ENCODE results near the gene WNT2B.

- no peak for TF ChIP-seq CTCF (tag by site-specific recombination; IDR thresholded peaks at IDR 0.05)
- TF ChIP-seq ZSCAN30 (tag by site-specific recombination; IDR thresholded peaks at IDR 0.05): no peak
- TF ChIP-seq ZNF184 (tag by site-specific recombination; IDR thresholded peaks at IDR 0.05): no peak
- TF ChIP-seq, protein P1, sequence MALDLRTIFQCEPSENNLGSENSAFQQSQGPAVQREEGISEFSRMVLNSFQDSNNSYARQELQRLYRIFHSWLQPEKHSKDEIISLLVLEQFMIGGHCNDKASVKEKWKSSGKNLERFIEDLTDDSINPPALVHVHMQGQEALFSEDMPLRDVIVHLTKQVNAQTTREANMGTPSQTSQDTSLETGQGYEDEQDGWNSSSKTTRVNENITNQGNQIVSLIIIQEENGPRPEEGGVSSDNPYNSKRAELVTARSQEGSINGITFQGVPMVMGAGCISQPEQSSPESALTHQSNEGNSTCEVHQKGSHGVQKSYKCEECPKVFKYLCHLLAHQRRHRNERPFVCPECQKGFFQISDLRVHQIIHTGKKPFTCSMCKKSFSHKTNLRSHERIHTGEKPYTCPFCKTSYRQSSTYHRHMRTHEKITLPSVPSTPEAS (tag by site-specific recombination; IDR thresholded peaks at IDR 0.05): no peak
- no peak for TF ChIP-seq YY1 (tag by site-specific recombination; IDR thresholded peaks at IDR 0.05)
- no peak for TF ChIP-seq ZNF670 (tag by site-specific recombination; IDR thresholded peaks at IDR 0.05; ENCODE audit: low read depth)
- no peak for TF ChIP-seq ZNF23 (tag by site-specific recombination; IDR thresholded peaks at IDR 0.05; ENCODE audit: borderline replicate concordance)
- TF ChIP-seq HOXA7 (CRISPR knock-in tag; IDR thresholded peaks at IDR 0.05; ENCODE audit: borderline replicate concordance): no peak
- no peak for TF ChIP-seq ZBTB20 (tag by site-specific recombination; IDR thresholded peaks at IDR 0.05)
- no peak for TF ChIP-seq ZNF544 (tag by site-specific recombination; IDR thresholded peaks at IDR 0.05)
- no peak for TF ChIP-seq REPIN1 (tag by site-specific recombination; IDR thresholded peaks at IDR 0.05; ENCODE audit: low read depth)
- TF ChIP-seq ZNF768 (tag by site-specific recombination; IDR thresholded peaks at IDR 0.05): no peak
- TF ChIP-seq SETDB1 (IDR thresholded peaks at IDR 0.05; ENCODE audit: insufficient read length, low read length): no peak
Observed at GRCh38 chr1:112506731-112507130, 2.0 kb upstream of the WNT2B start.
